Gastrocnemius medialis (tissue), 4 donors: Measurements from ENCODE around the gene TSPYL1.

Experiments used
- POLR2A ChIP-seq, 2 donors: fragments of 450-650 bp; IDR thresholded peaks; one replicate each; pipeline ENCODE4 v1.6.1; 2017; ENCODE audit warnings: antibody characterized with exemption in 2 of 2, mild to moderate bottlenecking in 2 of 2, moderate library complexity in 2 of 2
- TF ChIP-seq, protein P1 (sequence below), 5 experiments: fragments of 450-650 bp in 3 of 5; fragments of 200-600 bp in 2 of 5; sonication (generic) in 2 of 5; IDR thresholded peaks in 4 of 5; conservative IDR thresholded peaks in 1 of 5; 1 replicate in 4 of 5; 2 replicates in 1 of 5; pipeline ENCODE4 v1.5.1; 2016 to 2019; ENCODE audit warnings: antibody characterized with exemption in 5 of 5, mild to moderate bottlenecking in 3 of 5, moderate library complexity in 3 of 5

DNA sequence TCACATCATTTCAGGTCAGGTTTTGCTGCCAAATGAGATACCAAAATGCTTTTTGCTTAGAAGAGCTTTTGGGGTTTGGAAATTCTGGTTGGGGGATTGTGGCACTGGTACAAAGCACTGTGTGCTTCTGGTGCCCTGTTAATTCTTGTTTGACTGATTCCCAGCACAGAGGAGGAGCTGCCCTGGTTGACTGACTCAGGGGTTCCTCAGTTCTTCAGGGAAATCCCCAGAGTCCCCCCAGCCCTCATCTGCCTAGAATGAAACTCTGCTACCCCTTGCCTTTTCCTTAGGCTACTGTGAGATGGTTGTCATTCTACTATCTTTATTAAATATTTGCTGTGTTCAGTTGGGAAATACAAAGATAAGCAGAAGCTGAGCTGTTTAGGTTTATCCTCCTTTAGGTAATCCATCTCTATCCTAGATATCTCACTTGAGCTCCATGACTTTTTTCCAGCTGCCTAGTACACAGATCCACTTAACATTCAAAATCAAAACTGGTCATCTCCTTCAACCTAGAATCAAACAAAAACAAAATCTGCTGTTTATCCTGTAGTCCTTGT, 24.9 kb upstream of the TSPYL1 start:
- TF ChIP-seq, protein P1, sequence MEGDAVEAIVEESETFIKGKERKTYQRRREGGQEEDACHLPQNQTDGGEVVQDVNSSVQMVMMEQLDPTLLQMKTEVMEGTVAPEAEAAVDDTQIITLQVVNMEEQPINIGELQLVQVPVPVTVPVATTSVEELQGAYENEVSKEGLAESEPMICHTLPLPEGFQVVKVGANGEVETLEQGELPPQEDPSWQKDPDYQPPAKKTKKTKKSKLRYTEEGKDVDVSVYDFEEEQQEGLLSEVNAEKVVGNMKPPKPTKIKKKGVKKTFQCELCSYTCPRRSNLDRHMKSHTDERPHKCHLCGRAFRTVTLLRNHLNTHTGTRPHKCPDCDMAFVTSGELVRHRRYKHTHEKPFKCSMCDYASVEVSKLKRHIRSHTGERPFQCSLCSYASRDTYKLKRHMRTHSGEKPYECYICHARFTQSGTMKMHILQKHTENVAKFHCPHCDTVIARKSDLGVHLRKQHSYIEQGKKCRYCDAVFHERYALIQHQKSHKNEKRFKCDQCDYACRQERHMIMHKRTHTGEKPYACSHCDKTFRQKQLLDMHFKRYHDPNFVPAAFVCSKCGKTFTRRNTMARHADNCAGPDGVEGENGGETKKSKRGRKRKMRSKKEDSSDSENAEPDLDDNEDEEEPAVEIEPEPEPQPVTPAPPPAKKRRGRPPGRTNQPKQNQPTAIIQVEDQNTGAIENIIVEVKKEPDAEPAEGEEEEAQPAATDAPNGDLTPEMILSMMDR (IDR thresholded peaks at IDR 0.05 in 4 of 5, conservative IDR thresholded peaks at IDR 0.05 in 1 of 5), result no peak
- TF ChIP-seq POLR2A (IDR thresholded peaks at IDR 0.05), result no peak
